GM21423 (cell line): Measurements from ENCODE around the gene MVB12B.

Experiments
- ATAC-seq: cut with Tn5 transposase; IDR thresholded peaks from one replicate; pipeline ENCODE4 v1.9.1; 2021; ENCODE audit warnings: mild to moderate bottlenecking, moderate library complexity; ENCODE audit not compliant: unreplicated experiment

Gene MVB12B

GRCh38 chr9:126302730-126303129 lies 23.9 kb upstream of the MVB12B start:
- no peak for ATAC-seq

GRCh38 chr9:126303488-126303887 lies 23.1 kb upstream of the MVB12B start:
- no peak for ATAC-seq

GRCh38 chr9:126304207-126304970 lies 22.2 kb upstream of the MVB12B start:
- no peak for ATAC-seq

GRCh38 chr9:126304971-126305320 lies 21.7 kb upstream of the MVB12B start:
- ATAC-seq: no peak

GRCh38 chr9:126306071-126306647 lies 20.5 kb upstream of the MVB12B start:
- no peak for ATAC-seq

GRCh38 chr9:126307322-126308061 lies 19.1 kb upstream of the MVB12B start:
- ATAC-seq: no peak

GRCh38 chr9:126309427-126310189 lies 17.0 kb upstream of the MVB12B start:
- no peak for ATAC-seq

- ATAC-seq: no peak
Measured at GRCh38 chr9:126312584-126313551, 13.8 kb upstream of the MVB12B start.

GRCh38 chr9:126316085-126316655 lies 10.5 kb upstream of the MVB12B start:
- no peak for ATAC-seq

GRCh38 chr9:126317513-126317912 lies 9.1 kb upstream of the MVB12B start:
- no peak for ATAC-seq

GRCh38 chr9:126318858-126319257 lies 7.8 kb upstream of the MVB12B start:
- ATAC-seq: no peak

GRCh38 chr9:126319671-126320070 lies 7.0 kb upstream of the MVB12B start:
- no peak for ATAC-seq

- no peak for ATAC-seq
Measured at GRCh38 chr9:126320158-126320922, 6.3 kb upstream of the MVB12B start.

GRCh38 chr9:126321742-126322141 lies 4.9 kb upstream of the MVB12B start:
- no peak for ATAC-seq

GRCh38 chr9:126325821-126326220 lies 808 bp upstream of the MVB12B start:
- no peak for ATAC-seq

- no peak for ATAC-seq
Measured at GRCh38 chr9:126327006-126327713, 531 bp downstream of the MVB12B start.

- ATAC-seq: no peak
Measured at GRCh38 chr9:126327714-126328185, 1.1 kb downstream of the MVB12B start.

GRCh38 chr9:126328407-126328806 lies 1.8 kb downstream of the MVB12B start:
- ATAC-seq: no peak
